ENCODE data around the gene MYO5B.
"Not testable (repeated sequence)": the region's sequence is repeated elsewhere in the genome, so short reads cannot be mapped to it uniquely, and the experiment has no call there.

The MYO5B gene

DNA sequence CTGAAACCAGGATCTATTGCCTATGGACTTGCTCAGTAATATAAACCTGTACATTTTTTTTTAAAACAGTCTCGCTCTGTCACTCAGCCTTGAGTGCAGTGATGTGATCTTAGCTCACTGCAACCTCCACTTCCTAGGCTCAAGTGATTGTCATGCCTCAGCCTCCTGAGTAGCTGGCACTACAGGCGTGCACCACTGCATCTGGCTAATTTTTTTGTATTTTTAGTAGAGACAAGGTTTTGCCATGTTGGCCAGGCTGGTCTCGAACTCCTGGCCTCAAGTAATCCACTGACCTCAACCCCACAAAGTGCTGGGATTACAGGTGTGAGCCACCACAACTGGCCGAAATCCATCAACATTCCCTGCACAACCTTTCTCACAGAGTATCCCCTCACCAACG is 100.2 kb downstream of the MYO5B start:
- not testable (repeated sequence) for DNase-seq

DNA sequence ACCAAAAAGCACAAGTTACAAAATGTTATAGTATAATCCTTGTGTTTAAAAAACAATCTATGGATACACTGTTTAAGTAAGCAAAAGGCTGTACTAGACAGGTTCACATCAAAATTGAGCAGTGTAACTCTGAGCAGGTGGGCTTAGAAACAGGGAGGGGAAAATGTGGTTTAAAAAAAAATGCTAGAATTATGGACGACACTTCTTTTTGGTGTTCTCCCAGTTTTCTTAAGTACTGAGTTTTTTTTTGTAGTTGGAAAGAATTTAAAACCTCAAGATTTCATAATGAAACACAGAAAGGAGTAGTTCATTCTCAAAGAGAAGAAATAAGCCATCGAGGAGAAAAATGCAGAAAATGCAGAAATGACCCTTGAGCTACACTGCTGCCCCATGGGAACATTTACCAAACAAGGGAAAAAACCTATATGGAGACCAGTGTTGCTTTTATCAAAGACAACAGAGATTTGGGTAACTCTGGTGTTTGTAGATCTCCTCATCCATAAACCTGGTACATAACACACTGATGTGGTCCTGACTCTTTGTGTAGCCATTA is 100.7 kb downstream of the MYO5B start:
- DNase-seq: no peak

GRCh38 chr18:50093366-50094064 is 101.4 kb downstream of the MYO5B start:
- no peak for DNase-seq

- no peak for DNase-seq
Observed at GRCh38 chr18:50092245-50092805, 102.6 kb downstream of the MYO5B start.

GRCh38 chr18:50091509-50092244 is 103.3 kb downstream of the MYO5B start:
- DNase-seq: no peak

DNA sequence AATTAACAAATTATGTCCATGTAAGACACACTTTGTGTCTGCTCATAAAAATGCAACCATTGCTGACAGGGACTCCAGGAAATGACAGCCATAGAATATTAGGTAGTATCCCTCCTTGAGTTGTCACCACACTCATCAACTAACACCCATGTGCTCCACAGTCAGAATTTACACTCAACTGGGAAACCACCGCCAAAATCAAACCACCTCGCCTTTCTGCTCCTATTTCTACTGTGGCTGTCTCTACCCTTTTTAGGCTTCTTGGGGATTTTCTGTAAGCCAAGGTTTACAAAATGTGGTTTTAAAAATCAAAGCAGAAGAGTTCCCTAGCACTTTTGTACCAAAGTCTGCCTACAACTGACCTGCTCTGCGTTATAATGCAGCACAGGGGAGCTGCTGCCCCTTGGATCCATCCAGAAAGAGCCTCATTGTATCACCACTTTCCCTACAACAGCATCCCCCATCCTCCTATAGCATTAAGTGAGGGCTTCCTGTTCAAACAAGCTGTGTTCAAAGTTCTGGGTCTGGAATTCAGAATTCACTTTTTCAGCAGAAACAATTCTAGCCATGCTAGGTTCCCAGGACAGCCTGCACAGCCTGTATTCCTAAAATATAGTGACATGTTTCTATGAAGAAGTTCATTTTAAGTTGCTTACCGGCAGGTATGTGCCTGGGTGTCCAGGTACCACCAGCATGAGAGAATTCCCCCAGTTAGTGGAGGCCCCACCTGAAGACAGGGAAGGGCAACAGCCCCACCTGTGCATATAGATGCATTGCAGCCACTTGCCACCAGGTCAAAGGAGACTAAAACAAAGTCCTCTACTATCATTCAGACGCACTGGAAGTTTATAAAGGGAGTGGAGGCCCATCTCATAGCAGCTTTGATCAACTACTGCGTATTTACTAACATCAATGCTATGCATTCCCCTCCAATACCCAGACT is 104.3 kb downstream of the MYO5B start:
- no peak for DNase-seq

DNA sequence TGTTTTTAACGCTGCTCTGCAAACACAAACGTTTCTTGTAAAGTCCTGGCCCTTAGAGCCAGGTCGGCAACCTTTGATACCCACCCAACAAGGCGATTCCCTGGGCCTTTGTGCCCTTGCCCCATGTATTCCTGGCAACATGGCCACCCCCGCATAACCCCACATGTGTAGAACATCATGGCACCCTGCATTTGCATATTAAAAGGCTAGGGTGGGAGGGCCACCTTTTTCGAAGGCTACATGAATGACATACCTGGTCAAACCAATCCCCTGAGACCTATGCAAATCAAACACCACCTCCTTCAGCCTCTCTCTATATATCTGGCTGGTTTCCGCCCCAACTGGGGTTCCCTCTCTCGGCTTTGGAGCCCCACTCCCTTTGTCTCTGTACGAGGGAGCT is 105.2 kb downstream of the MYO5B start:
- DNase-seq: no peak

DNA sequence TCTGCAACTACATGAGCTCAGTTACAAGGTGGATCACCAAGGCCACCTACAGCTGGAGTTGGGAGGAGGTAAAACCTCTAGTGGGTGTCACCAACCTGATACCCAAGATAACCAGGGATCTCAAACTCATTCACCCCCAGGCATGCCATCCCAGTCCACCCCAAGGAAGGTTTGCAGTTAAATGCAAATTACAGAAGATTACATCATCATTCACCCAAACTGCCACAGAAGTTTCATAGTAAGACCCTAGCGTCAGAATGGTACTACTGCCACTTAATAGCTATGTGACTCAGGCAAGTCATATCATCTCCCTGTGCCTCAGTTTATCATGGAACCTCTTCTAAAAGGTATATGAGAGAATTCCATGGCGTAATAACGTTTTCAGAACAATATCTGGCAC is 111.2 kb downstream of the MYO5B start:
- no peak for DNase-seq

GRCh38 chr18:50080932-50081560 is 113.9 kb downstream of the MYO5B start:
- DNase-seq: no peak

GRCh38 chr18:50080316-50080715 is 114.6 kb downstream of the MYO5B start:
- no peak for DNase-seq

- DNase-seq: no peak
Observed at GRCh38 chr18:50079571-50080295, 115.2 kb downstream of the MYO5B start.

GRCh38 chr18:50076277-50076676 is 118.7 kb downstream of the MYO5B start:
- no peak for DNase-seq

GRCh38 chr18:50075772-50076171 is 119.2 kb downstream of the MYO5B start:
- DNase-seq: no peak

GRCh38 chr18:50074404-50074803 is 120.5 kb downstream of the MYO5B start:
- no peak for DNase-seq

DNA sequence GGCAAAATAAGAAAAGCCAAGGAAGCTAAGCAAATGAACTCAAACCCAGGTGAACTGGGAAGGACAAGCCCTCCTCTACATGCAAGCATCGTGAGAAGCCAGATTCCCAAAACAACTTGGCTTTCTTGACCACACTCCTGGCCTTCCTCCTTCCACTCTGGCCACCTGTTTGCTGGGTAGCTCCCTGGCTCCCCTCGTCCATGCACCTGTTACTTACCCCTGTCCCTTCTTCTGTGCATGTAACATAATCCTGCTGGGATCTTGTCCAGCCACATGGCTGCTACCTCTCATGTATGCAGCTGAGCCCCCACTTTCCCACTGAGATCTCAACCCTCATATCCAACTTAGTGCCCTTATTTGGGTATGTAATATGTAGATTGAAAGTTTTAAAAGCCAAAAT is 121.6 kb downstream of the MYO5B start:
- no peak for DNase-seq

DNA sequence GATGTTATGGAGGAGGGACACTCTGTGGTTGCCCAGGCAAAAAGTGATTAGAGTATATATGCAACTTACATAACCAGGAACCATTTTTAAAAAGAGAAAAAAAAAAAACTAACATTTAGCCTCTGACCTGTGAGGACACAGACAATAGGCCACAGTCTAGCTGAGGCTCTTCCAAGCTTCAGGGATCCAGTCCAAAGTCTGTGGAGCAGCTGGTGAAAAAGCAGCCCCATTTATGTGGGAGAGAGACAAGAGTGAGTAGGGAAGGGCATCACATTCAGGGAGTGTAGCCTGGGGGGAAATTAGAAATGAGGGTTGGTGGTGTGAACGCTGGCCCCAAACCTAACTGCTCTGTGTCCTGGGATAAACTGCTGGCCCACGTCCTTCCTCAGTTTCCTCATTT is 122.8 kb downstream of the MYO5B start:
- no peak for DNase-seq

DNA sequence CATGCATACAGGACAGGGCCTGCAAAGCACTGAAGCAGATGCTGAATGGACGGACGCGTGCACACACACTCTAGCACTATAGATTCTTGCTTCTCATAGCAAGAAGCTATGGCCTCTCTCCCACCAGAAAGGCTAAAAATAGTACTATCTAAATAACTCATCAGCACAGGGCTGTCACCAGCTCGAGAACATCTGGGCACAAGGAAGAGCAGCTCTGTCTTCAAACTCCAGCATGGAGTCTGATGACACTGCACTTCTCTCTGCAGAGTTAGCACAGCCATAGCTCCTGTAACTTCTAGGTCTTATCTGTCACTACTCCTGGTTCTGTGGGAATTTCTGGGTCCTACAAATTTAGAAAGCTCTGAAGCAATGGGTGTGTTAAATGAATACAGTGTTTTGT is 123.5 kb downstream of the MYO5B start:
- DNase-seq: no peak

DNA sequence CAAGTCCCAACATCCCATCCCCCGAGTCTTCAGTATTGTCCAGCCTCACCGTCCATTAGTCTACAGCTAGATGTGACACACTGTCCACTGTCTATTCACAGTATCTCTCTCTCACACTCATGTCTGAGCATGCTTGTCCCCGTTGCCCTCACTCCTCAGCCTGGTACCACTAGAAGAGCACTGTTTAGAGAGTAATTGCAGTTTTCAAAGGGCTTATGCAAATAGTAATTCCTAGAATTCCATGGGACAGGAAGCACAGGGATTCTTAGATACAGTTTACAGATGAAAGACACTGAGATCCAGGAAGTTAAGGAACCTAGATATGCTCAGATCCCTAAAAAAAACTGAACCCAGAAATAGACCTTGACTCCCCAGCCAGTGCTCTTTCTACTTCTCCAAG is 125.5 kb downstream of the MYO5B start:
- no peak for DNase-seq

DNA sequence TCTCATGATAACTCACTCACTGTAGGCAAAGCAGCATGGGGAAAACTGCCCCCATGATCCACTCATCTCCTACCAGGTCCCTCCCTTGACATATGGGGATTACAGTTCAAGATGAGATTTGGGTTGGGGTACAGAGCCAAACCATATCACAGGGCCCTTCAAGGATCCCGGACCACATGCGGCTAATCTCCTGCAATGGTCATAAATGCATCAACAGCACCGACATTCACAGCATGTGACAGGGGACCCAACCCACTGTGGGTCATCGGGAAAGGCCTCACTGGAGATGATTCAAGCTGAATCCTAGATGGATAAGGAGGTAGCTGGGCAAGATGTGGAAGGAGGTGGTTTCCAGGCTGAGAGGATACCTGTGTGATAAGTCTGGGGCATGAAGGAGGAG is 129.4 kb downstream of the MYO5B start:
- no peak for DNase-seq

- DNase-seq: no peak
Observed at GRCh38 chr18:50065039-50065438, 129.9 kb downstream of the MYO5B start.

DNA sequence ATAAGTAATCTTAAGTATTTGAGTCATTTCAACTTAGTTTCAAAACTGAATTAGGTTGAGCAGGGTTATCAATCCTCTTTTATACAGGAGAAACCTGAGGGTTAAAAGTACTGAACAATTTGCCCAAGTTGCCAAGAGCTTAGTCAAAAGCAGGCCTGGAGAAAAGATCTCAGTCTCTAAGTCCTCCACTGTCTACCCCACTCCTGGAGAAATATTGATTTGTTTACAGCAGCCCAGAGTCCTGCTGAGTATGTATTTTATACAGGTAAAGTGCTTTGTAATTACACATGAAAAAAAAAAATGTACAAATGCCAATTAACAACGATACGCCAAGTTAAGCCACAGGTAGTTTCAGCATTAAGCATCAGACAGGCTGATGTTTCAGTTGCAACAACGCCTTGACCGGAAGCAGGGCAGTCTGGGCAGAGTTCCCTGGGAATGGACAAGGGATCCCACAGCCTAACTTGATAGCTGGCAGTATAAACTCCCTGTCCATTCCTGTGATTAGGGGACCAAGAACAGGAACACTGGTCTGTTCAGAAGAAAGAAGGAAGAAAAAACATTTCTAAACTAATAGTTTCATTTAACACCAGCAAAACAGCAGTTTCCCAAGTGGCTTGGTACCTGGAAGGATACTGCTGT is 132.9 kb downstream of the MYO5B start:
- DNase-seq: no peak
